Measurements from ENCODE around the gene GLP2R.

GLP2R gene

GRCh38 chr17:9880582-9880999 is 54.9 kb downstream of the GLP2R start:
- no peak for TF ChIP-seq POLR2AphosphoS5 (IDR thresholded peaks at IDR 0.05; ENCODE audit: low read depth, low read length)
- no peak for TF ChIP-seq SIN3A (IDR thresholded peaks at IDR 0.05; ENCODE audit: borderline replicate concordance, insufficient read depth, low read length)
- no peak for TF ChIP-seq TAF1 (IDR thresholded peaks at IDR 0.05; ENCODE audit: borderline replicate concordance, insufficient read depth, low read length)
- TF ChIP-seq FOXP2 (optimal IDR thresholded peaks at IDR 0.05; ENCODE audit: borderline replicate concordance, extremely low read depth, extremely low read length, insufficient read depth) = no peak
- TF ChIP-seq REST (IDR thresholded peaks at IDR 0.05; ENCODE audit: insufficient read depth in 1 of 2, low read depth in 2 of 2, low read length in 2 of 2) = no peak

GRCh38 chr17:9883451-9883850 is 57.7 kb downstream of the GLP2R start:
- no peak for TF ChIP-seq TAF1 (IDR thresholded peaks at IDR 0.05; ENCODE audit: borderline replicate concordance, insufficient read depth, low read length)
- TF ChIP-seq POLR2AphosphoS5 (IDR thresholded peaks at IDR 0.05; ENCODE audit: low read depth, low read length) = no peak
- no peak for TF ChIP-seq REST (IDR thresholded peaks at IDR 0.05; ENCODE audit: insufficient read depth in 1 of 2, low read depth in 2 of 2, low read length in 2 of 2)
- TF ChIP-seq FOXP2 (optimal IDR thresholded peaks at IDR 0.05; ENCODE audit: borderline replicate concordance, extremely low read depth, extremely low read length, insufficient read depth) = no peak
- TF ChIP-seq SIN3A (IDR thresholded peaks at IDR 0.05; ENCODE audit: borderline replicate concordance, insufficient read depth, low read length) = no peak

GRCh38 chr17:9886141-9886930 is 60.6 kb downstream of the GLP2R start:
- TF ChIP-seq POLR2AphosphoS5 (IDR thresholded peaks at IDR 0.05; ENCODE audit: low read depth, low read length) = no peak
- no peak for TF ChIP-seq SIN3A (IDR thresholded peaks at IDR 0.05; ENCODE audit: borderline replicate concordance, insufficient read depth, low read length)
- TF ChIP-seq REST (IDR thresholded peaks at IDR 0.05; ENCODE audit: insufficient read depth in 1 of 2, low read depth in 2 of 2, low read length in 2 of 2) = no peak
- TF ChIP-seq TAF1 (IDR thresholded peaks at IDR 0.05; ENCODE audit: borderline replicate concordance, insufficient read depth, low read length) = no peak
- TF ChIP-seq FOXP2 (optimal IDR thresholded peaks at IDR 0.05; ENCODE audit: borderline replicate concordance, extremely low read depth, extremely low read length, insufficient read depth) = no peak

- no peak for TF ChIP-seq REST (IDR thresholded peaks at IDR 0.05; ENCODE audit: insufficient read depth in 1 of 2, low read depth in 2 of 2, low read length in 2 of 2)
- TF ChIP-seq FOXP2 (optimal IDR thresholded peaks at IDR 0.05; ENCODE audit: borderline replicate concordance, extremely low read depth, extremely low read length, insufficient read depth) = no peak
- no peak for TF ChIP-seq POLR2AphosphoS5 (IDR thresholded peaks at IDR 0.05; ENCODE audit: low read depth, low read length)
- TF ChIP-seq TAF1 (IDR thresholded peaks at IDR 0.05; ENCODE audit: borderline replicate concordance, insufficient read depth, low read length) = no peak
- no peak for TF ChIP-seq SIN3A (IDR thresholded peaks at IDR 0.05; ENCODE audit: borderline replicate concordance, insufficient read depth, low read length)
Observed at GRCh38 chr17:9887508-9887907, 61.8 kb downstream of the GLP2R start.

All from PFSK-1 (cell line).